HFF-Myc (cell line): ENCODE results near the gene PRR36.

Source experiments
- DNase-seq: peaks from one replicate; pipeline ENCODE4 v3.0.0-alpha.2; 2011; ENCODE audit warnings: low read depth; ENCODE audit errors: extremely low read depth
- H3K4me3 ChIP-seq: replicated peaks from 2 replicates; pipeline ENCODE4 v1.5.1; 2011; ENCODE audit warnings: low read depth, mild to moderate bottlenecking, control low read depth, low read length
- TF ChIP-seq, protein P1 (sequence below): IDR thresholded peaks from 2 replicates; pipeline ENCODE4 v1.5.1; 2012; ENCODE audit warnings: mild to moderate bottlenecking, low read depth, low read length, control low read depth; ENCODE audit errors: missing control alignments

The PRR36 gene

GRCh38 chr19:7830272-7830771, 43.9 kb downstream of the PRR36 start:
- no peak for DNase-seq
- TF ChIP-seq, protein P1, sequence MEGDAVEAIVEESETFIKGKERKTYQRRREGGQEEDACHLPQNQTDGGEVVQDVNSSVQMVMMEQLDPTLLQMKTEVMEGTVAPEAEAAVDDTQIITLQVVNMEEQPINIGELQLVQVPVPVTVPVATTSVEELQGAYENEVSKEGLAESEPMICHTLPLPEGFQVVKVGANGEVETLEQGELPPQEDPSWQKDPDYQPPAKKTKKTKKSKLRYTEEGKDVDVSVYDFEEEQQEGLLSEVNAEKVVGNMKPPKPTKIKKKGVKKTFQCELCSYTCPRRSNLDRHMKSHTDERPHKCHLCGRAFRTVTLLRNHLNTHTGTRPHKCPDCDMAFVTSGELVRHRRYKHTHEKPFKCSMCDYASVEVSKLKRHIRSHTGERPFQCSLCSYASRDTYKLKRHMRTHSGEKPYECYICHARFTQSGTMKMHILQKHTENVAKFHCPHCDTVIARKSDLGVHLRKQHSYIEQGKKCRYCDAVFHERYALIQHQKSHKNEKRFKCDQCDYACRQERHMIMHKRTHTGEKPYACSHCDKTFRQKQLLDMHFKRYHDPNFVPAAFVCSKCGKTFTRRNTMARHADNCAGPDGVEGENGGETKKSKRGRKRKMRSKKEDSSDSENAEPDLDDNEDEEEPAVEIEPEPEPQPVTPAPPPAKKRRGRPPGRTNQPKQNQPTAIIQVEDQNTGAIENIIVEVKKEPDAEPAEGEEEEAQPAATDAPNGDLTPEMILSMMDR: no peak

GRCh38 chr19:7829561-7830271, 44.5 kb downstream of the PRR36 start, which contains the start of gene EVI5L:
Gene EVI5L, plus strand, starts transcription at chr19:7830218. Its CDS starts 16,325 bp downstream, at chr19:7846543.
- DNase-seq: peak; percentile 100
- TF ChIP-seq, protein P1: no peak
- H3K4me3 ChIP-seq: peak within 1 kb of the TSS; percentile 49

More at GRCh38 chr19:7830272-7830771, 43.9 kb downstream of the PRR36 start:
- H3K4me3 ChIP-seq: peak overlapping the region; percentile 49

- DNase-seq: no peak
- TF ChIP-seq, protein P1: no peak
- H3K4me3 ChIP-seq: peak overlapping the region; percentile 39
Measured at GRCh38 chr19:7829166-7829520, 45.0 kb downstream of the PRR36 start.

- no peak overlapping the region for H3K4me3 ChIP-seq
- no peak for DNase-seq
- TF ChIP-seq, protein P1: no peak
Measured at GRCh38 chr19:7823686-7824301, 50.4 kb downstream of the PRR36 start.

- no peak for DNase-seq
- TF ChIP-seq, protein P1: no peak
- no peak overlapping the region for H3K4me3 ChIP-seq
Measured at GRCh38 chr19:7822910-7823515, 51.2 kb downstream of the PRR36 start.

- no peak overlapping the region for H3K4me3 ChIP-seq
- TF ChIP-seq, protein P1: no peak
- DNase-seq: no peak
Measured at GRCh38 chr19:7820588-7820987, 53.6 kb downstream of the PRR36 start.
